ENCODE measurements around the gene PDE1A. TPM values are rescaled to one million over a fixed set of nuclear protein-coding genes. Genes with fewer than 3 reads are reported as not detected.

PDE1A gene
- total and polyA plus RNA-seq, 4 donors: 1.0 to 11.8 (median 3.6) TPM

GRCh38 chr2:182197529-182197928 is 229.3 kb downstream of the PDE1A start:
- Histone ChIP-seq H3K27me3 (ENCODE audit: control insufficient read depth in 3 of 3, insufficient read depth in 3 of 3, low read length in 2 of 3) (no peaks in the 10 kb centered on the region), H3K4me1 (ENCODE audit: control insufficient read depth in 5 of 5, insufficient read depth in 5 of 5, low read length in 5 of 5) (no peaks in the 10 kb centered on the region), H3K36me3 (ENCODE audit: control insufficient read depth in 4 of 4, insufficient read depth in 4 of 4, low read length in 4 of 4) (no peaks in the 10 kb centered on the region), H3K27ac (ENCODE audit: low read depth in 1 of 2, low read length in 1 of 2) (no peak overlapping the region), H3K9me3 (ENCODE audit: control insufficient read depth in 4 of 4, insufficient read depth in 3 of 4, low read length in 3 of 4) (no peaks in the 10 kb centered on the region), H3K9ac (ENCODE audit: insufficient read depth in 1 of 2, low read length in 2 of 2) (no peak overlapping the region), H3K4me3 (no peak overlapping the region)
- ATAC-seq (ENCODE audit: insufficient read depth, low FRiP score): no peak
- no peak for DNase-seq
- TF ChIP-seq CTCF (IDR thresholded peaks at IDR 0.05; ENCODE audit: control extremely low read depth, extremely low read depth): no peak

- WGBS, 2 donors: 94 to 96% methylated on average over 5 of the region's 5 CpGs
- ATAC-seq (ENCODE audit: insufficient read depth, low FRiP score): no peak
- no peak for DNase-seq
These were observed 233.5 kb downstream of the PDE1A start for GRCh38 chr2:182193291-182193690.

GRCh38 chr2:182191061-182191460 is 235.8 kb downstream of the PDE1A start:
- Histone ChIP-seq H3K36me3 (ENCODE audit: control insufficient read depth in 4 of 4, insufficient read depth in 4 of 4, low read length in 4 of 4) (no peaks in the 10 kb centered on the region), H3K9me3 (ENCODE audit: control insufficient read depth in 4 of 4, insufficient read depth in 3 of 4, low read length in 3 of 4) (no peaks in the 10 kb centered on the region), H3K4me3 (no peak overlapping the region), H3K9ac (ENCODE audit: insufficient read depth in 1 of 2, low read length in 2 of 2) (no peak overlapping the region), H3K4me1 (ENCODE audit: control insufficient read depth in 5 of 5, insufficient read depth in 5 of 5, low read length in 5 of 5) (peaks cover 0 to 3% (median 0%) of the 10 kb centered on the region in 5 donors), H3K27me3 (ENCODE audit: control insufficient read depth in 3 of 3, insufficient read depth in 3 of 3, low read length in 2 of 3) (no peaks in the 10 kb centered on the region), H3K27ac (ENCODE audit: low read depth in 1 of 2, low read length in 1 of 2) (no peak overlapping the region)
- TF ChIP-seq CTCF (IDR thresholded peaks at IDR 0.05; ENCODE audit: control extremely low read depth, extremely low read depth): no peak
- ATAC-seq (ENCODE audit: insufficient read depth, low FRiP score): no peak
- 90 to 92% methylated on average over 2 of the region's 2 CpGs for WGBS, 2 donors
- no peak for DNase-seq

More at GRCh38 chr2:182193291-182193690, 233.5 kb downstream of the PDE1A start:
- Histone ChIP-seq H3K27me3 (ENCODE audit: control insufficient read depth in 3 of 3, insufficient read depth in 3 of 3, low read length in 2 of 3) (no peaks in the 10 kb centered on the region), H3K4me3 (no peak overlapping the region), H3K36me3 (ENCODE audit: control insufficient read depth in 4 of 4, insufficient read depth in 4 of 4, low read length in 4 of 4) (no peaks in the 10 kb centered on the region), H3K4me1 (ENCODE audit: control insufficient read depth in 5 of 5, insufficient read depth in 5 of 5, low read length in 5 of 5) (no peaks in the 10 kb centered on the region), H3K27ac (ENCODE audit: low read depth in 1 of 2, low read length in 1 of 2) (no peak overlapping the region), H3K9ac (ENCODE audit: insufficient read depth in 1 of 2, low read length in 2 of 2) (no peak overlapping the region), H3K9me3 (ENCODE audit: control insufficient read depth in 4 of 4, insufficient read depth in 3 of 4, low read length in 3 of 4) (no peaks in the 10 kb centered on the region)
- TF ChIP-seq CTCF (IDR thresholded peaks at IDR 0.05; ENCODE audit: control extremely low read depth, extremely low read depth): no peak

- Histone ChIP-seq H3K4me3 (no peak overlapping the region), H3K27me3 (ENCODE audit: control insufficient read depth in 3 of 3, insufficient read depth in 3 of 3, low read length in 2 of 3) (no peaks in the 10 kb centered on the region), H3K9ac (ENCODE audit: insufficient read depth in 1 of 2, low read length in 2 of 2) (no peak overlapping the region), H3K36me3 (ENCODE audit: control insufficient read depth in 4 of 4, insufficient read depth in 4 of 4, low read length in 4 of 4) (peaks cover 0 to 4% (median 0%) of the 10 kb centered on the region in 4 donors), H3K4me1 (ENCODE audit: control insufficient read depth in 5 of 5, insufficient read depth in 5 of 5, low read length in 5 of 5) (peaks cover 0 to 3% (median 0%) of the 10 kb centered on the region in 5 donors), H3K27ac (ENCODE audit: low read depth in 1 of 2, low read length in 1 of 2) (no peak overlapping the region), H3K9me3 (ENCODE audit: control insufficient read depth in 4 of 4, insufficient read depth in 3 of 4, low read length in 3 of 4) (peaks cover 0 to 3% (median 0%) of the 10 kb centered on the region in 4 donors)
- ATAC-seq (ENCODE audit: insufficient read depth, low FRiP score): no peak
- DNase-seq: no peak
- TF ChIP-seq CTCF (IDR thresholded peaks at IDR 0.05; ENCODE audit: control extremely low read depth, extremely low read depth): no peak
These were observed 239.7 kb downstream of the PDE1A start for GRCh38 chr2:182187130-182187529.

Measured in lung (tissue), 12 donors.